ENCODE measurements around the gene DMTF1. TPM values are rescaled to one million over a fixed set of nuclear protein-coding genes. Genes with fewer than 3 reads are reported as not detected.

Gene DMTF1
- total RNA-seq, 1 experiment from 2014 or later: 90.5 TPM

DNA sequence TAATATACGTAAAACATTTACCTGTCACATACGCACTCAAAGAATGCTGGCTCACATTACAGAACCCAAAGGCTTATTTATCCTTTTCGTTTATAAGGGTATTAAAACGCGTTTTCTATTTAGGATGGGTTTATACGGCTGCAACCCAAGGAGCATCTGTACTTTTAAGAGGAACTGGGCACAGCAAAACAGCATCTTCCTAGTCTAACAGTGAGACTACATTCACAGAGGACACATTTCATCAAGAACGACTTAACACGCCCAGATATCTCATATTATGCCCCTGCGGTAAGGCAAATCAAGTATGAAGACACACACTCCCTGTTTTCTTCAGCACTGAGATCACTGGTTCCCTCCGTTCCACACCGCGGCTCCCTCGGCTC, 533 bp upstream of the DMTF1 start:
- POLR2A ChIA-PET (ENCODE audit: low non-redundant PET): interaction anchor here (0.6 kb wide), 2 partner anchors 18 to 52 kb away, joined by 3 to 4 read pairs; no protein-coding TSS in a partner anchor
- TSS peak; percentile 98 for BruUV-seq (replicated peaks)
- Histone ChIP-seq H3K9me3 (ENCODE audit: low read depth, low read length, poor library complexity, severe bottlenecking) (no peaks in the 10 kb centered on the region), H3K4me3 (ENCODE audit: low read depth, low read length, poor library complexity, severe bottlenecking) (peak overlapping the region; percentile 89), H3K27me3 (replicated peaks; ENCODE audit: insufficient read depth, low read depth, low read length, poor library complexity) (no peaks in the 10 kb centered on the region), H3K36me3 (ENCODE audit: insufficient read depth, low read length, poor library complexity, severe bottlenecking) (peaks cover 9% of the 10 kb centered on the region), H3K4me1 (ENCODE audit: insufficient read depth, low read length, poor library complexity, severe bottlenecking) (peaks cover 11% of the 10 kb centered on the region), H3K27ac (ENCODE audit: low read depth, low read length, poor library complexity, severe bottlenecking) (peak overlapping the region; percentile 99)
- intact Hi-C loops (cut with micrococcal nuclease; ENCODE audit: unreplicated experiment): loop anchor here (2.0 to 5.0 kb wide), 2 partner anchors 67 to 86 kb away; partner anchors contain the start of gene TMEM243
- TF ChIP-seq, protein P1, sequence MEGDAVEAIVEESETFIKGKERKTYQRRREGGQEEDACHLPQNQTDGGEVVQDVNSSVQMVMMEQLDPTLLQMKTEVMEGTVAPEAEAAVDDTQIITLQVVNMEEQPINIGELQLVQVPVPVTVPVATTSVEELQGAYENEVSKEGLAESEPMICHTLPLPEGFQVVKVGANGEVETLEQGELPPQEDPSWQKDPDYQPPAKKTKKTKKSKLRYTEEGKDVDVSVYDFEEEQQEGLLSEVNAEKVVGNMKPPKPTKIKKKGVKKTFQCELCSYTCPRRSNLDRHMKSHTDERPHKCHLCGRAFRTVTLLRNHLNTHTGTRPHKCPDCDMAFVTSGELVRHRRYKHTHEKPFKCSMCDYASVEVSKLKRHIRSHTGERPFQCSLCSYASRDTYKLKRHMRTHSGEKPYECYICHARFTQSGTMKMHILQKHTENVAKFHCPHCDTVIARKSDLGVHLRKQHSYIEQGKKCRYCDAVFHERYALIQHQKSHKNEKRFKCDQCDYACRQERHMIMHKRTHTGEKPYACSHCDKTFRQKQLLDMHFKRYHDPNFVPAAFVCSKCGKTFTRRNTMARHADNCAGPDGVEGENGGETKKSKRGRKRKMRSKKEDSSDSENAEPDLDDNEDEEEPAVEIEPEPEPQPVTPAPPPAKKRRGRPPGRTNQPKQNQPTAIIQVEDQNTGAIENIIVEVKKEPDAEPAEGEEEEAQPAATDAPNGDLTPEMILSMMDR (conservative IDR thresholded peaks at IDR 0.05; ENCODE audit: low read depth, low read length): no peak
- no peak for TF ChIP-seq EZH2 (IDR thresholded peaks at IDR 0.05; ENCODE audit: borderline replicate concordance, low read depth, low read length, poor library complexity, severe bottlenecking)
- DNase-seq (ENCODE audit: low spot score): peak; percentile 4
- CTCF ChIA-PET: interaction anchor here (0.6 to 0.8 kb wide), 2 partner anchors 67 to 69 kb away, joined by 3 to 4 read pairs; no protein-coding TSS in a partner anchor

DNA sequence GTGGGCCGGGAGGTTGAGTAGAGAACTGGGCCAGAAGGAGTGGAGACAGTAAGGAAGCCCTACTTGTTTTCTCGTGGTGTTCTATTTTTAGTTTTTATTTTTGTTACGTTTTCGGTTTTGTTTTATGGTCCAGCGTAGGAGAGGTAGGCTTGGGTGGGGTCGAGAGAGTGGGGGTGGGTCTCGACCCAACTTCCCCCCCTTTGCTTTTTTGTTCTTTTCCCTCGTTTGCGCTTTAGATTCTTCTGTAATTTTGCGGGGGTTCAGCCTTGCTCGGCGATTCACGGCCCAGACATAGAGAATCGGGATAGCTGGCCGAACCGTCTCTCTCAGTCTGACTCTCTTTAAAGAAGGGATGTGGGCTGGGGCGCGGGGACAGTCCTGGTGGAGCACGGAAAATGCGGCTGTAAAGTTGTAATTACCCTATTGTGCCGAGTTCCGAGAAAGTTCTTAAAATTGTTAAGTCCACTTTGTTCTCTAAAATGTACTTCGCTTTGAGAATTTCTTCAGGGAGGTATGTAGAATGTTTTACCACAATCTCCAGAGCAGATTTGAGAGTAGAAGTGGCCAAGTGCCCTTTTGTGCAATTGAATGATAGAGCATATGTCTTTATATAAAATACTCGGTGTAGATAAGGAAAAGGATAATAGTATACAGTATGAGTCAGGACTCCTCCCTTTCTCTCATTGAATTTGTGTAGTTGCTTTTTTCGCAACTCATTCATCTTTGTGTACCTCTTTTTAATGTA, 816 bp downstream of the DMTF1 start:
- H3K27ac ChIP-seq (ENCODE audit: low read depth, low read length, poor library complexity, severe bottlenecking): peak overlapping the region; percentile 99
- H3K27me3 ChIP-seq (replicated peaks; ENCODE audit: insufficient read depth, low read depth, low read length, poor library complexity): no peaks in the 10 kb centered on the region
- H3K4me1 ChIP-seq (ENCODE audit: insufficient read depth, low read length, poor library complexity, severe bottlenecking): peaks cover 11% of the 10 kb centered on the region
- H3K36me3 ChIP-seq (ENCODE audit: insufficient read depth, low read length, poor library complexity, severe bottlenecking): peaks cover 11% of the 10 kb centered on the region
- ChIA-PET POLR2A (ENCODE audit: low non-redundant PET) (interaction anchor here (0.6 to 1.2 kb wide), 4 partner anchors 30 to 180 kb away, joined by 3 to 6 read pairs (median 4); no protein-coding TSS in a partner anchor), CTCF (no interaction called here)
- peak; percentile 38 for DNase-seq (ENCODE audit: low spot score)
- peak overlapping the region; percentile 89 for H3K4me3 ChIP-seq (ENCODE audit: low read depth, low read length, poor library complexity, severe bottlenecking)
- intact Hi-C loops (cut with micrococcal nuclease; ENCODE audit: unreplicated experiment): loop anchor here (2.0 to 5.0 kb wide), 2 partner anchors 66 to 84 kb away; partner anchors contain the start of gene TMEM243
- no peaks in the 10 kb centered on the region for H3K9me3 ChIP-seq (ENCODE audit: low read depth, low read length, poor library complexity, severe bottlenecking)
- TF ChIP-seq EZH2 (IDR thresholded peaks at IDR 0.05; ENCODE audit: borderline replicate concordance, low read depth, low read length, poor library complexity, severe bottlenecking): no peak
- TSS peak; percentile 62 for BruUV-seq (replicated peaks)

DNA sequence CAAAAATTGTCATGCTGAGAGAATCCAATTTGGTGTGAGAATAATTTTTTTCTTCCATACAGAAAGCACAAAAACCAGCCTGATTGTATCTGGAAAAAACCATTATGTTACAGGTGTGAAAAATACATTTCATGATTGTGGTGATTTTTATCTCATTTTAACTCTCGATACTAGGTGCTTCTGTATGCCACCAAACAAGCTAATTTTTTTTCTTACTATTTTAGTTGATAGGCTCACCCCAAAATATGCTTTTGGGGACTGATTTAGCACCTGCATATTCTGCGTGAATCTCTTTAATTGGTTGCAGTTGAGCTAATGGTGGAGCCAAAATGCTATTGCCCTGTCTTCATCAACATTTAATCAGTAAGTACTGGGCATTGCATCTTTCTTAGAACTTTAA, 1.9 kb downstream of the DMTF1 start:
- no peaks in the 10 kb centered on the region for H3K27me3 ChIP-seq (replicated peaks; ENCODE audit: insufficient read depth, low read depth, low read length, poor library complexity)
- peak overlapping the region; percentile 99 for H3K27ac ChIP-seq (ENCODE audit: low read depth, low read length, poor library complexity, severe bottlenecking)
- peaks cover 11% of the 10 kb centered on the region for H3K36me3 ChIP-seq (ENCODE audit: insufficient read depth, low read length, poor library complexity, severe bottlenecking)
- TF ChIP-seq, protein P1 (conservative IDR thresholded peaks at IDR 0.05; ENCODE audit: low read depth, low read length): no peak
- TF ChIP-seq EZH2 (IDR thresholded peaks at IDR 0.05; ENCODE audit: borderline replicate concordance, low read depth, low read length, poor library complexity, severe bottlenecking): no peak
- ChIA-PET POLR2A (ENCODE audit: low non-redundant PET) (no interaction called here), CTCF (no interaction called here)
- no peak for DNase-seq (ENCODE audit: low spot score)
- BruUV-seq (replicated peaks): no TSS peak
- no peaks in the 10 kb centered on the region for H3K9me3 ChIP-seq (ENCODE audit: low read depth, low read length, poor library complexity, severe bottlenecking)
- intact Hi-C loops (cut with micrococcal nuclease; ENCODE audit: unreplicated experiment): loop anchor here (5.0 kb wide), 1 partner anchor 83 kb away; no protein-coding TSS in a partner anchor
- peaks cover 11% of the 10 kb centered on the region for H3K4me1 ChIP-seq (ENCODE audit: insufficient read depth, low read length, poor library complexity, severe bottlenecking)
- H3K4me3 ChIP-seq (ENCODE audit: low read depth, low read length, poor library complexity, severe bottlenecking): peak overlapping the region; percentile 89
